Esophagus squamous epithelium (tissue), 4 donors: ENCODE data around the gene RPL15.

Experiments used
- CTCF ChIP-seq, 6 experiments: fragments of 450-650 bp in 4 of 6; fragments of 200-600 bp in 2 of 6; sonication (generic) in 2 of 6; IDR thresholded peaks; one replicate each; pipeline ENCODE4 v1.5.1; 2016 to 2019; ENCODE audit warnings: antibody characterized with exemption in 6 of 6, mild to moderate bottlenecking in 4 of 6, moderate library complexity in 4 of 6
- POLR2A ChIP-seq, 4 donors: fragments of 450-650 bp; IDR thresholded peaks; one replicate each; pipeline ENCODE4 v1.6.1; 2017; ENCODE audit warnings: antibody characterized with exemption in 4 of 4, mild to moderate bottlenecking in 4 of 4, moderate library complexity in 3 of 4

- TF ChIP-seq CTCF (IDR thresholded peaks at IDR 0.05) (peak; percentile 33 to 93 (median 87)), POLR2A (IDR thresholded peaks at IDR 0.05) (no peak)
These were observed 28.2 kb upstream of the RPL15 start for GRCh38 chr3:23888617-23889228.
